NCI-H1105 treated with DMSO at 0.1 percent for 48 hours (cell line): ENCODE data around the gene LRBA.
"Not testable (repeated sequence)": the region's sequence is repeated elsewhere in the genome, so short reads cannot be mapped to it uniquely, and the experiment has no call there.

ENCODE experiments used
- DNase-seq: peaks from one replicate; lab custom pipeline; 2025; lab: John Stamatoyannopoulos, UW

LRBA gene

DNA sequence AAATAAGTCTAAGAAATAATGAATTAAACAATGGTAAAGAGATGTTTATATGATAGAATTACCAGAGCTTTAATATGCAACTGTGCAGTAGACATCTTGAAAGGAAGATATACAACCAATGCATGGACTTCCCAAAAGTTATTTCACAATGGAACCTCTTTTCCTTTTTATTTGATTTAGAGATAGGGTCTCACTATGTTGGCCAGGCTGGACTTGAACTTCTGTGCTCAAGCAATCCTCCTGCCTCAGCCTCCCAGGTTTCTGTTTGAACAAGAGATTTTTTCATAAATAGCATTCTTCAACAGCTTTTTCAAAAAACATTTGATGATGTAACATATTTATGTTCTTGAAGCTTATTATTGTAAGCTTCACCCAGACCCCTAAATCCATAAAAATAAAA, 72.0 kb downstream of the LRBA start:
- no peak for DNase-seq

DNA sequence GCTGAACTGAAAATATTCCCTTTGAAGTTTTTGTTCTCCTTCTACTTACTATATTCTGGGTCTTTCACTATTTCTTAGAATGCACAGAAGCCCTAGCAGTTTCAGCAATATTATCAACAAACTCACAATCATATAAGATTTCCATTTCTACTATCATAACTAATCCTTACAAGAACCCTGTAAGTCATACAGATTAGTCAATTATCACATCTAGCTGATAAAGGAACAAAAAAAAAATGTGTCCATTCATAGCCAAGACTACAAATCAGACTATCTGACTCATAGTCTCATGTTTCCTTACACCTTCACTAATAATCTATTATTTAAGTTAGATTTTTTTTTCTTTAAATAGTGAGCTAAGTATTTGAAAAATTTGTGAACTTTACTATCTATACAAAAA, 72.5 kb downstream of the LRBA start:
- no peak for DNase-seq

DNA sequence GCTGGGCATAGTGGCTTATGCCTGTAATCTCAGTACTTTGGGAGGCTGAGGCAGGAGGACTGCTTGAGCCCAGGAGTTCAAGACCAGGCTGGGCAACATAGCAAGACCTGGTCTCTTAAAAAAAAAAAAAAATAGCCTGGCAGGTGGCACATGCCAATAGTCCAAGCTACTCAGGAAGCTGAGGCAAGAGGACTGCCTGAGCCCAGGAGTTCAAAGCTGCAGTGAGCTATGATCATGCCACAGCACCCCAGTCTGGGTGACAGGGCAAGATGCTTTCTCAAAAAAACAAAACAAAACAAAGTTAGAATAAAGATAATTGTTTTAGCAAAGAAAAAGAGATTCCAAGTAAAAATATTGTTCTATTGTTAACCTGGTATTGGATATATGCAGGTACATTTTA, 75.0 kb downstream of the LRBA start:
- DNase-seq = no peak

DNA sequence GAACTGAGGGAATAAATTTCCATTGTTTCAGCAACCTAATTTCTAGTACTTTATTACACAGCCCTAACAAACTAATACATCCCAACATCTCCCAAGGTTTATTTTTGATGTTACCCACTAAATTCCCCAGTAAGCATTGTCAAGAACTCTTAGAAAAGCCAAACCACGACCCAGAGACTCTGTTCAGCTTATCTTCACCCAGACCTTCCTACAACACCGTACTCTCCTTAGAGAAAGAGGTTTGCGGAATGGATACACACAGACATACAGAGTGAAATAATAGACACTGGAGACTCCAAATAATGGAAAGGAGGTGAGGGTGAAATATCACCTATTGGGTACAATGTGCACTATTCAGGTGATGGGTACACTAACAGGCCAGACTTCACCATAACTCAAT, 75.6 kb downstream of the LRBA start:
- DNase-seq = no peak

DNA sequence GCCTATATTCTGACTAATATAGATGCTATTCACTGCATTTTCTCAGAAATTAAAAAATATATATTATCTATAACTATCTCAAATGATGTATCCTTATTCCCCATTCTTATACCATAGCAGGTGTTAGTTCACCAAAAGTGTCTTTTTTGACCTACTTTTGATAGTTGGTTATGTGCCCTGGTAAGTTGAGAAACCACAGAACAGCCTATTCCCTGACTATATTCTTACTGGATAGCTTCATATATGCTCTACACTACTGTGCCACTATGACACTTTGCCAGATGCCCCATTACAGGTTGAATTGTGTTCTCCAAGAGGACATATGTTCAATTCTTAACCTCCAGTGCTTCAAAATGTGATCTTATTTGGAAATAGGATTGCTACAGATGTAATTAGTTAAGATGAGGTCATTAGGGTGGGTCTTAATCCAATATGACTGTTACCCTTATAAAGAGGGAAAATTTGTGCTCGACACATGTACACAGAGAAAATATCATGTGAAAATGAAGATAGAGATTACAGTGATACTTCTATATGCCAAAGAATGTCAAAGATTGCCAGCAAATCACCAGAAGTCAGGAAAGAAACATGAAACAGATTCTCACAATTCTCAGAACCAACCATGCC, 76.1 kb downstream of the LRBA start:
- no peak for DNase-seq

DNA sequence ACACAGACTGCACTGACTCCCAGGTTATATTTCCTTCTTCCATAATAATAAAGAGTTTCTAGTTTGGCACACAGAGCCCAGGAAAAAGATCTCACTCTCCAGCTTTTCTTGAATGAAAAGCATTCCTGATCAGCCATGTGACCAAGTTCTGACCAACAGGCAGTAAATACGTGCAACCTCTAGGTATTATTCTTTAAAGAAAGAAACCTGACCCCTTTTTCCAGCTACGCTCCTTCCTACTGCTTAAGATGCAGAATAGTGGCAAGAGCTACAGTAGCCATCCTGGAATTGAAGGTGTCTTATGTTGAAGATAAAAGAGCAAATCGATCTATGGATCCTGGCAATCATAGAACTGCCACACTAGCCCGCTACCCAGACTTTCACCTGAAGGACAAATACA, 76.7 kb downstream of the LRBA start:
- no peak for DNase-seq

DNA sequence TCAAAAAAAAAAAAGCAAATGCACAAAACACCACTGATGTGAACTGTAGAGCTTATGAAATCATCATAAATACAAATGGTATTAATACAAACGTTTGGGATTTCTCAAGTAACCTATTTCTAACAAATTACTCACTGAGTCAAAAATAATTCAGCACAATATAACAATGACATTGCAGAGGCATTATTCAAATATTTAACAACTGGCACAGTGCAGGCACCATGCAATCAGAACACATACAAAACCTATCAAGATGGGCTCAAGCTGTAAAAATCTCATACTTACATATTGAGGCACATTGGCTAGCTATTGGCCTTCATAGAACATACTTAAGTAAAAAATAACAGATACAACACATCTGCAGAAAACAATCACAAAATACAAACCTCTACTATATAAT, 81.1 kb downstream of the LRBA start:
- no peak for DNase-seq

DNA sequence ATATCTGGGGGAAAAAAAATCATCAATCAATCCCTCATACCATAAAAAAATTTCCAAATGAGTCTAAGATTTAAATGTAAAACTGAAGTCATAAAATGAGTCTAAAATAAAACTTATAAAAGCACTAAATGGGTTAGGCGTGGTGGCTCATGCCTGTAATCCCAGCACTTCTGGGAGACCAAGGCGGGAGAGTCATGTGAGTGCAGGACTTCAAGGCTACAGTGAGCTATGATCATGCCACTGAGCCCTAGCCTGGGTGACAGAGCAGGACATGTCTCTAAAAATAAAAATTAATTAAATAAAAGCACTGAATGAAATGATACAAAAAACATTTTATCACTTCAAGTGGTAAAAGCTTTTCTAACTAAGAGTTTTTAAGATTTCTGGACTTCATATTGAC, 83.3 kb downstream of the LRBA start:
- no peak for DNase-seq

DNA sequence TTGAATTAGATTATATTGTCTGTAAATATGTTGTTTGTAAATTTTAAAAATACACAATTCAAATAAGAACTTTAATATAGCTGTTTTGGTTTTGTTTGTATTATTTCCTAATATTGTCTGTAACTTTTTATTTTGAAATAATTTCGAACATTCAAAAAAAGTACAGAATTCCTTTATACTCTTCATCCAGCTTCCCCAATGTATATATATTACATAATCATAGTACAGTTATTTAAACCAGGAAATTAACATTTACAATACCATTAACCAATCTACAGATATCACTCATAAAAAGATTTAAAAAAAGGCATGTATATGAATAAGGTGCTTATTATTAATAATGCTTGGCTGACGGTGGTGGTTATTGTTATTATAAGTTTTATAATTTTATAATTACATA, 84.1 kb downstream of the LRBA start:
- DNase-seq = no peak

DNA sequence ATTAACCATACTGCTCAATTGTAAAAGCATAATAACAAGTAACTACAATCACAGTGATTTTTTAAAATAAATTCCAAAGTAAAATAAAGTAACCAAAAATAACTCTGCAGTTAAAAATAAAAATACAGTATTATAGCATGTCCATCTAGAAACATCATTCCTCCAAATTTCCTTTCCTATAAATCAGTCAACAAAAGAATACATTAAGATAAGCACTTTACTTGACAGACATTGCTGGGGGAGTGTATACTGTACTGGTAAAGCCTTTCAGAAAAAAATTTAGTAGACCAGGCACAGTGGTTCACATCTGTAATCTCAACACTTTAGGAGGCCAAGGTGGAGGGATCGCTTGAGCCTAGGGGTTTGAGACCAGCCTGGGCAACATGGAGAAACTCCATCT, 91.1 kb downstream of the LRBA start:
- no peak for DNase-seq

DNA sequence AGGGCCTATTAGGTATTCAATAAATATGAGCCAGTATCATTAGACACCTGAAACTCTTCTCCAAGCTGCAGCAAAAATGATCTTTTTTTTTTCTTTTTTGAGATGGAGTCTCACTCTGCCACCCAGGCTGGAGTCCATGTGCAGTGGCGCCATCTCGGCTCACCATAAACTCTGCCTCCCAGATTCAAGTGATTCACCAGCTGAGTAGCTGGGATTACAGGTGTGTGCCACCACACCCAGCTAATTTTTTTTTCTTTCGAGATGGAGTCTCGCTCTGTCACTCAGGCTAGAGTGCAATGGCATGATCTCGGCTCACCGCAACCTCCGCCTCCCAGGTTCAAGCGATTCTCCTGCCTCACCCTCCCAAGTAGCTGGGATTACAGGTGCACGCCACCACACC, 93.6 kb downstream of the LRBA start:
- DNase-seq = not testable (repeated sequence)

DNA sequence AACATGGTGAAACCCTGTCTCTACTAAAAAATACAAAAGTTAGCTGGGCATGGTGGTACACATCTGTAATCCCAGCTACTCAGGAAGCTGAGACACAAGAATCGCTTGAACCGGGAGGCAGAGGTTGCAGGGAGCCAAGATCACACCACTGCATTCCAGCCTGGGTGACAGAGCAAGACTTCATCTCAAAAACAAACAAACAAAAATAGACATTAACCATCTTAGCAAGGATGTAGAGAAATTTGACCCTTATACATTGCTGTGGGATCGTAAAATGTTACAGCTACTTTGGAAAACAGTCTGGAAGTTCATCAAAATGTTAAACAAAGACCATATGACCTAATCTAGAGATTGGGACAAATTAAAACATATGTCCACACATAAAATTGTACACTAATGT, 96.5 kb downstream of the LRBA start:
- not testable (repeated sequence) for DNase-seq

DNA sequence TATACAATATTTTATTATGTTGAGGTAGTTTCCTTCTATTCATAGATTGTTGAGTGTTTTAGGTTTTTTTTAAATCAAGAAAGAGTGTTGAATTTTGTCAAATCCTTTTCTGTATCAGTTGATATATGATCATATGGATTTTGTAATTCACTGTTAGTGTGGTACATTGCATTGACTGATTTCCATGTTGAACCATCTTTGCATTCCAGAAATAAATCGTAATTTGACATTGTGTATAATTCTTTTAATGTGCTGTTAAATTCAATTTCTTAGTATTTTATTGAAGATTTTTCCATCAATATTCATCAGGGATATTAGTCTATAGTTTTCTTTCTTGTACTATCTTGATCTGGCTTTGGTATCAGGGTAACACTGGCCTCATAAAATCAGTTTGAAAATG, 103.8 kb downstream of the LRBA start:
- no peak for DNase-seq

DNA sequence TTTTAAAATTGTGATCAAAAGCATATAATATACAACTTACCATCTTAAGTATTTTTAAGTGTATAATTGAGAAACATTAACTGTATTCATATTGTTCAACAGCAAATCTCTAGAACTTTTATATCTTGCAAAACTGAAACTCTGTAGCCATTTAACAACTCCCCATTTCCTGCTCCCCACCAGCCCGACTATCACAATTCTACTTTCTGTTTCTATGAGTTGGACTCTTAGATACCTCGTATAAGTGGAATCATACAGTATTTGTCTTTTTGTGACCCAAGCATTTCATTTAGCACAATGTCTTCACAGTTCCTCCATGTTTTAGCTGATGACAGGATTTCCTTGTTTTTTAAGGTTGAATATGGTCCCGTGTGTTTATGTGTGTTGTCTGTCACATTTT, 106.0 kb downstream of the LRBA start:
- no peak for DNase-seq

DNA sequence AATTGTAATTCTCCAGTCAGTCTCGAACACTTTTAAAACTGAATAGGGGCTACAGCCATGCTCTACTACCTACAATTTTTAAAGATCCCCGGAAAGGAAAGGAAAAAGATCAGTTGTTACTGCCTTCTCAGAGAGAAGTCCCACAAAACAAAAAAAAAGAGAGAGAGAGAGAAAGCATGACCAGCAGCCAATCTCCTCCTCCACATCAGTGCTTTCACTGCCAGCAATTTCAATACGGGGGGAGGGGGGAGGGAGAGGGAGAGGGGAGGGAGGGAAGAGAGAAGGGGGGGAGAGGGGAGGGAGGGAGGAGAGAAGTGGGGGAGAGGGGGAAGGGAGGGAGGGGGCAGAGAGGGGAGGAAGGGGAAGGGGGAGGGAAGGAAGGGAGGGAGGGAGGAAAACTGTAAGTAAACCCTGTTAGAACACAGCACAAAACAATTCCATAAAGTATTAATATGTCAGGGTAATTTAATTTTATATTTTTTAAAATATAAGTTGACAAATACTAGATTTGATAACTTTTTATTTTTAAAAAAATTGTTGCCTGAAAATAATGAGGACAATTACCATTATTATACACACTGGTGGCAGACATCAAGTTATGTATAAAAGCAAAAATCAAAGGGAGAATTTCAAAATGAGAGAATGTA, 108.0 kb downstream of the LRBA start:
- no peak for DNase-seq

DNA sequence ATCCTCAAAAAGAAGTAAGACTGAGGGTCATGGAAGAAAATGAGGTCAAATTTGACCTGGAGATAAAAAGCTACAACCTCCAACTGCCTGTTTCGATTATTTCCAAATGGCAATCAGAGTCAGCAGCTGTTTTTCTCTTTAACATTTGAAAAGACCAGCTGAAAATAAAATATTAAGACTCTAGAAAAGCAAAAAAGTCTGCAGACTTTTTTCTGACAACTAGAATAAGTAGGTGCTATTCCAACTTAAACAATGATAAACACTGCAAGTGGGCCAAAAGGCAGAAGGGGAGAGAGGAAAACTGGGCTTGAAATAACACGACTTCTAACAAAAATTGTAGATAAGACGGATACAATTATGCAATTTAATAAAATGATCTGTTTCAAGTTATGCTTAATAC, 110.4 kb downstream of the LRBA start:
- no peak for DNase-seq

DNA sequence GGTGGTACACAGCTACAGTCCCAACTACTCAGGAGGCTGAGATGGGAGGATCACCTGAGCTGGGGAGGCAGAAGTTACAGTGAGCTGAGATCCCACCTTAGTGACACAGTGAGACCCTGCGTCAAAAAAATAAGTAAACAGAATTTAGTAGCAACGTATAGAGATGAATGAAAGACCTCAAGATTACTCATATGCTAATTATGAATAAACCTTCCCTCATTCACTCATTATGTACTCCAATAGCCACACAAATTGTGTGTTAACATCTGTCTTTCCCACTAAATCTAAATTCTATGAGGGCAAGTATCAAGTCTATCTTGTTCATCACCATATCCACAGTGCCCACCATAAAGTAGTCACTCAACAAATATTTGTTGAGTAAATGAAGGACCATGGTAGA, 111.5 kb downstream of the LRBA start:
- no peak for DNase-seq

DNA sequence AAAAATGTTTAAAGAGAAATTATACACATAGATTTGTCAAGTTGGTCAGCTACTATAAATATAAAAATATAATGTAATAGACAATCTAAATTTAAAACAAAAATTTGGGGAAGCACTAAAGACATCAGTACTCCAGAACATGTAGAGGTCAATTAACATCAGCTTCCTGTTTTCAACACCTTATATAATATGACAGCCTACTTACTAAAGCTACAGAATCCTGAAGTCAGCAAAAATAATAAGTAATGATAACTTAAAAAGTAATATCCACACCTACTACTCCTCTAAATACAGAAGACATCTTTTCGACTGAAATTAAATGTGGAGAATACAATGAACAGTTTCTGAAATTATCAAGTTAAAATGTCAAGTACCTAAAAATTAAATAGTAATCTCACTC, 118.6 kb downstream of the LRBA start:
- DNase-seq = no peak

DNA sequence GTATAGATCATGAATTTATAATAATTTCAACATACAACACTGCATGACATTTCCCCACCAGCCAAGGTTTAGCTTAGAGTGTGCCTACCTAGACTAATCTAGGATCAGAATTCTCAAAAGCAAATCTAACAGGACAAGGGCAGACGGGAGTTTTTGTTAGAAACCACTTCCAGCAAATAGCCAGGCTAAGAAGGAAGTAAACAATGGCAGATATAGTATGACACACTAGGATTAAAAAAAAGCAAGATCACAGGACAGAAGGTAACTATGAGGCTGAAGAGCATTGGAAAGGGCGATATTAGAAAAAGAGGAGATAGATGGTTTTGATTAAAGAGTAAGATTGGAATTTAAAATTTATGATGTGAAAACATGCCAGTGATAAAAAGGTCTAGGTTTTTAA, 124.8 kb downstream of the LRBA start:
- DNase-seq = no peak

DNA sequence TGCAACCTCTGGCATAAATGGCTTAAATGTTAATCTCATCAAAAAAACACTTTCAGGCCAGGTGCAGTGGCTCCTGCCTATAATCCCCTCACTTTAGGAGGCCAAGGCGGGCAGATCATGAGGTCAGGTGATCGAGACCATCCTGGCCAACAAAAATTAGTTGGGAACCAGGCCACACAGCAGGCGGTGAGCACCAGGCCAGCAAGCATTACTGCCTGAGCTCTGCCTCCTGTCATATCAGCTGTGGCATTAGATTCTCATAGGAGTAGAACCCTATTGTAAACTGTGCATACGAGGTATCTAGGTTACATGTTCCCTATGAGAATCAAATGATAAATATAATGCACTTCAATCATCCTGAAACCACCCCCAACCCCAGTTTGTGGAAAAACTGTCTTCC, 125.8 kb downstream of the LRBA start:
- DNase-seq = no peak

DNA sequence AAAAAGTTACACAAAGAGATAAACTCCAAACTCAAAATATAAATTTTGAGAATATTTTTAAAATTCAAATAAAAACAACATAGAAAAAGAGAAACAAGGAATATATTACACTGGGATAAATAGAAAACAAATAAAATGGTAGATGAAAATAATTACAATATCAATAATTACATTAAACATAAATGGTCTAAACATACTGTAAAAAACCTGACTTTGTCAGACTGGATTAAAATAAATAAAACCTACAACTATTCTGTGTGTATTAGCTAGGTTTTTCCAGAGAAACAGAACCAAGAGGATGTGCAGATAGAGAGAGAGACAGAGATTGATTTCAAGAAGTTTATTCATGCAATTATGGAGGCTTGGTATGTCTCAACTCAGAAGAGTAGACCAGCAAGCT, 126.5 kb downstream of the LRBA start:
- no peak for DNase-seq

DNA sequence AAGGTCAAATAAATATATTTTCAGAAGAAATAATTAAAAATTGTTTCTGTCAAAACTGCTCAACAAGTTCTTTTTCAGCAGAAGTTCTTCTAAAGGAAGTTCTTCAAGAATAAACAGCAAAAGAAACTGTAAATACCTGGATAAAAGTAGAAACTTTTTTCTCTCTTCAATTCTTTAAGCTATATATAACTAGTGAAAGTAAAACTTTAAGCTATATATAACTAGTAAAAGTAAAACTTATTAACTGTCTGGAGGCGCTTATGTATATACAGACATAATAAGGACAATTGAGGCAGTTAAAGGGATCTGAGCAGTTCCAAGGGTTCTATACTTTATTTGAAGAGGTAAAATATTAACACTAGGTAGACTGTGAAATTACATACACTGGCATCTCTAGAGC, 126.9 kb downstream of the LRBA start:
- DNase-seq = no peak

DNA sequence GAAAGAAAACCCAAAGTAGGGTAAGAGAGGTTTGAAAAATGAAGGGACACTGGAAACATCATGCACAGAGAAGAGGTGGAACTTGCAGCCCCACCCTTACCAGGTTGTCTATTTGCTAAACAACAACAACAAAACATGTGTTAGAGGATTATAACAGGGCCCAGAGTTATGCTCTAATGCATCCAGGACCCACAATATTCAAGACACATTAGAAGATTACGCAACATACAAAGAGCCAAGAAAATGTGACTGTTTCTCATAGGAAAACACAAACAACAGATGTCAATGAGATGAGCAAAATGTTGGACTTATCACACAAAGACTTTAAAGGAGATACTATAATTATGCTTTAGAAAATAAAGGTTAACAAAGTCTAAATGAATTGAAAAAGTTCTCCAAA, 128.5 kb downstream of the LRBA start:
- DNase-seq = no peak

DNA sequence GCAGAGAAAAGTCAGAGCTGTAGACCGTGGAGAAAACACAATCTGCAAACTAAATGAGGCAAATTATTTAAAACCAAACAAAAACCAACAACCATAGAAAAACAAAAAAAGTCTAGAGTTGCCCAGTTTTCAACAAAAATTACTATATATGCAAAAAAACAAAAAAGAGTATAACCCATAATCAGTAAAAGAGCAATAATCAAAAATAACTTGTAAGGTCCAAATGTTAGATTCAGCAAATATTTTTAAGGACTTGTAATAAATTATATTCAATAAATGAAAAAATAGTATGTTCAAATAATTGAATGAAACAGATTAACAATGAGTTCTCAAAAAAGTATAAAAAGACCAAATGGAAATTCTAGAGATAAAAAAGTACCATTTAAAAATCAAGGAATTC, 130.5 kb downstream of the LRBA start:
- DNase-seq = no peak
